Natural killer cell (primary cell): Measurements from ENCODE around the gene MPHOSPH10. TPM values are rescaled to one million over a fixed set of nuclear protein-coding genes. Genes with fewer than 3 reads are reported as not detected.

Source experiments
- ATAC-seq, 3 donors: fragments of 150-1000 bp in 2 of 3; fragments of 200-7000 bp in 1 of 3; cut with Tn5 transposase; 1 replicate in 1 of 3; 2 replicates in 2 of 3; pipeline ENCODE4 v1.10.0; 2021; ENCODE audit warnings: mild to moderate bottlenecking in 2 of 3, moderate library complexity in 2 of 3
- DNase-seq, 2 donors: peaks; one replicate each; pipeline versions ENCODE4 v3.0.0 to v3.0.0-alpha.2; 2013 to 2021; ENCODE audit warnings: mixed read lengths in 1 of 2
- H3K27ac ChIP-seq: one replicate; pipeline ENCODE4 v1.5.1; 2013; ENCODE audit warnings: mild to moderate bottlenecking, low read length
- H3K27me3 ChIP-seq: one replicate; pipeline ENCODE4 v1.6.1; 2013; ENCODE audit warnings: low read length; ENCODE audit not compliant: control insufficient read depth, insufficient read depth
- H3K36me3 ChIP-seq: one replicate; pipeline ENCODE4 v1.6.1; 2013; ENCODE audit warnings: low read length; ENCODE audit not compliant: control insufficient read depth, insufficient read depth
- H3K4me1 ChIP-seq: one replicate; pipeline ENCODE4 v1.6.1; 2013; ENCODE audit warnings: low read length; ENCODE audit not compliant: control insufficient read depth, insufficient read depth
- H3K4me3 ChIP-seq: one replicate; pipeline ENCODE4 v1.5.1; 2013; ENCODE audit warnings: low read length
- H3K9me3 ChIP-seq: one replicate; pipeline ENCODE4 v1.6.1; 2013; ENCODE audit warnings: low read length; ENCODE audit not compliant: control insufficient read depth, insufficient read depth
- H3K27ac Mint-ChIP-seq, 2 donors: one replicate each; pipeline ENCODE4 v1.8.0; 2022; ENCODE audit warnings: mild to moderate bottlenecking in 2 of 2, mixed read lengths in 2 of 2, moderate library complexity in 1 of 2
- H3K27me3 Mint-ChIP-seq, 2 donors: one replicate each; pipeline ENCODE4 v1.8.0; 2022; ENCODE audit warnings: low read depth in 2 of 2, mixed read lengths in 2 of 2
- H3K36me3 Mint-ChIP-seq: one replicate; pipeline ENCODE4 v1.8.0; 2022; ENCODE audit warnings: mixed read lengths
- H3K4me1 Mint-ChIP-seq, 2 donors: one replicate each; pipeline ENCODE4 v1.8.0; 2022; ENCODE audit warnings: mixed read lengths in 2 of 2
- H3K4me3 Mint-ChIP-seq: one replicate; pipeline ENCODE4 v1.8.0; 2022; ENCODE audit warnings: mild to moderate bottlenecking, moderate library complexity, mixed read lengths
- H3K9me3 Mint-ChIP-seq, 2 donors: one replicate each; pipeline ENCODE4 v1.8.0; 2022; ENCODE audit warnings: mixed read lengths in 2 of 2
- CTCF ChIP-seq: fragments of 200-600 bp; IDR thresholded peaks from one replicate; pipeline ENCODE4 v1.8.0; 2022; ENCODE audit warnings: antibody characterized with exemption
- WGBS: methylation state at CpG from one replicate; pipeline ENCODE4 v1.1.7; 2013; ENCODE audit warnings: missing lambda C conversion rate; ENCODE audit not compliant: insufficient coverage; 5-methylcytosine and 5-hydroxymethylcytosine counted together
- intact Hi-C: fragments of 100-400 bp; cut with micrococcal nuclease; formaldehyde crosslinking; loops from one replicate; pipeline ENCODE4 v1.14.2; 2022
- total RNA-seq, 4 donors: library from RNA; stranded (reverse); fragments of 120-200 nt in 1 of 4; gene quantifications; one replicate each; pipeline versions ENCODE4 v1.2.3 to v1.2.4, GENCODE V29; 2013 to 2022

MPHOSPH10 gene
- total RNA-seq, 3 donors from 2014 or later (not counting 1 experiment from before 2014, with no cell fraction given): 27.9 to 34.2 (median 31.4) TPM

GRCh38 chr2:71108091-71108490 lies 22.3 kb upstream of the MPHOSPH10 start:
- H3K9me3 ChIP-seq: no peaks in the 10 kb centered on the region
- Mint-ChIP-seq H3K27ac (no peak overlapping the region), H3K4me1 (no peaks in the 10 kb centered on the region), H3K9me3 (no peaks in the 10 kb centered on the region), H3K4me3 (no peak overlapping the region), H3K36me3 (peaks cover 5% of the 10 kb centered on the region), H3K27me3 (peaks cover 0 to under 1% of the 10 kb centered on the region in 2 donors)
- DNase-seq: no peak
- peaks cover 8% of the 10 kb centered on the region for H3K36me3 ChIP-seq
- no peak for TF ChIP-seq CTCF
- H3K27ac ChIP-seq: no peak overlapping the region
- WGBS: 94% methylated on average over 2 of the region's 2 CpGs
- H3K4me3 ChIP-seq: no peak overlapping the region
- ATAC-seq: no peak
- intact Hi-C loops: no loop called here
- no peaks in the 10 kb centered on the region for H3K27me3 ChIP-seq
- H3K4me1 ChIP-seq: no peaks in the 10 kb centered on the region

- WGBS: 100% methylated on average over 1 of the region's 1 CpG
- Histone ChIP-seq H3K9me3 (no peaks in the 10 kb centered on the region), H3K27ac (no peak overlapping the region), H3K4me1 (no peaks in the 10 kb centered on the region), H3K36me3 (peaks cover 24% of the 10 kb centered on the region), H3K4me3 (no peak overlapping the region), H3K27me3 (no peaks in the 10 kb centered on the region)
- Mint-ChIP-seq H3K27me3 (no peaks in the 10 kb centered on the region), H3K27ac (no peak overlapping the region), H3K9me3 (no peaks in the 10 kb centered on the region), H3K4me1 (no peaks in the 10 kb centered on the region), H3K36me3 (peaks cover 14% of the 10 kb centered on the region), H3K4me3 (no peak overlapping the region)
- intact Hi-C loops: no loop called here
- TF ChIP-seq CTCF: no peak
- ATAC-seq: no peak
- DNase-seq: no peak
These were observed 16.6 kb upstream of the MPHOSPH10 start for GRCh38 chr2:71113843-71114242.

DNA sequence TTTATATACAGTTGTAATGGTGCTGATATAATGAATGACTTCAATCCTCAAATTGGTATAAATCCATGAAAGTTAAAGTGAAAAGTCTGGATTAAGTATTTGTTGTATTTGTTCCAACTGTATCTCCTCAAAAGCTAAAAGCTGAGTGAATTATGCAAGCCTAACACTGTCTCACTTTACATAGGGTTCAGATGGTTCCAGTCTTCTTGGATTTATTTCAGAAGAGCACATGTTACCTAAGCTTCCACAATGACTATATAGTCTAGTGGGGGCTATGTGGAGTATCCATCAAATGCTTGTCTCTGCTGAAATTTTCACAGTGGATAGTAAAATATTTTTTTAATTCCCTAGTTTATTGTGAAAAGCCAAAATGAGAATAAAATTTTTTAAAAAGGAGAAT lies 13.4 kb upstream of the MPHOSPH10 start:
- no peaks in the 10 kb centered on the region for H3K27me3 ChIP-seq
- TF ChIP-seq CTCF: no peak
- no peaks in the 10 kb centered on the region for H3K9me3 ChIP-seq
- H3K27ac ChIP-seq: no peak overlapping the region
- Mint-ChIP-seq H3K4me3 (no peak overlapping the region), H3K4me1 (no peaks in the 10 kb centered on the region), H3K36me3 (peaks cover 14% of the 10 kb centered on the region), H3K27me3 (no peaks in the 10 kb centered on the region), H3K27ac (no peak overlapping the region), H3K9me3 (no peaks in the 10 kb centered on the region)
- ATAC-seq: no peak
- H3K36me3 ChIP-seq: peaks cover 27% of the 10 kb centered on the region
- intact Hi-C loops: no loop called here
- H3K4me1 ChIP-seq: no peaks in the 10 kb centered on the region
- no peak overlapping the region for H3K4me3 ChIP-seq
- DNase-seq: no peak

- H3K36me3 Mint-ChIP-seq: no peaks in the 10 kb centered on the region
- no peak for ATAC-seq
- no peak overlapping the region for H3K4me3 Mint-ChIP-seq
- intact Hi-C loops: no loop called here
- 92% methylated on average over 6 of the region's 6 CpGs for WGBS
- no peaks in the 10 kb centered on the region for H3K4me1 ChIP-seq
- DNase-seq: no peak
- H3K4me3 ChIP-seq: no peak overlapping the region
- TF ChIP-seq CTCF: no peak
- no peaks in the 10 kb centered on the region for H3K27me3 ChIP-seq
- H3K9me3 Mint-ChIP-seq: no peaks in the 10 kb centered on the region
- no peaks in the 10 kb centered on the region for H3K9me3 ChIP-seq
- H3K27me3 Mint-ChIP-seq: no peaks in the 10 kb centered on the region
- H3K27ac ChIP-seq: no peak overlapping the region
- no peak overlapping the region for H3K27ac Mint-ChIP-seq
- H3K36me3 ChIP-seq: peaks cover 16% of the 10 kb centered on the region
- H3K4me1 Mint-ChIP-seq: no peaks in the 10 kb centered on the region
These were observed 10.2 kb upstream of the MPHOSPH10 start for GRCh38 chr2:71120195-71120594.
